ENCODE results near the gene MEX3D.

Gene MEX3D

GRCh38 chr19:1570836-1571235 lies 2.7 kb upstream of the MEX3D start:
- H3K4me3 ChIP-seq (ENCODE audit: low read depth, low read length), result no peak overlapping the region
- no peak for TF ChIP-seq CTCF (conservative IDR thresholded peaks at IDR 0.05; ENCODE audit: low read depth, low read length)
- DNase-seq (ENCODE audit: low read depth), result no peak

GRCh38 chr19:1569997-1570396 lies 1.9 kb upstream of the MEX3D start:
- no peak for TF ChIP-seq CTCF (conservative IDR thresholded peaks at IDR 0.05; ENCODE audit: low read depth, low read length)
- no peak overlapping the region for H3K4me3 ChIP-seq (ENCODE audit: low read depth, low read length)
- no peak for DNase-seq (ENCODE audit: low read depth)

- peak overlapping the region; percentile 75 for H3K4me3 ChIP-seq (ENCODE audit: low read depth, low read length)
- TF ChIP-seq CTCF (conservative IDR thresholded peaks at IDR 0.05; ENCODE audit: low read depth, low read length), result no peak
- DNase-seq (ENCODE audit: low read depth), result no peak
Observed at GRCh38 chr19:1567848-1568227, 287 bp downstream of the MEX3D start.

GRCh38 chr19:1567116-1567847 lies 843 bp downstream of the MEX3D start:
- TF ChIP-seq CTCF (conservative IDR thresholded peaks at IDR 0.05; ENCODE audit: low read depth, low read length), result no peak
- H3K4me3 ChIP-seq (ENCODE audit: low read depth, low read length), result peak overlapping the region; percentile 75
- DNase-seq (ENCODE audit: low read depth), result no peak

DNA sequence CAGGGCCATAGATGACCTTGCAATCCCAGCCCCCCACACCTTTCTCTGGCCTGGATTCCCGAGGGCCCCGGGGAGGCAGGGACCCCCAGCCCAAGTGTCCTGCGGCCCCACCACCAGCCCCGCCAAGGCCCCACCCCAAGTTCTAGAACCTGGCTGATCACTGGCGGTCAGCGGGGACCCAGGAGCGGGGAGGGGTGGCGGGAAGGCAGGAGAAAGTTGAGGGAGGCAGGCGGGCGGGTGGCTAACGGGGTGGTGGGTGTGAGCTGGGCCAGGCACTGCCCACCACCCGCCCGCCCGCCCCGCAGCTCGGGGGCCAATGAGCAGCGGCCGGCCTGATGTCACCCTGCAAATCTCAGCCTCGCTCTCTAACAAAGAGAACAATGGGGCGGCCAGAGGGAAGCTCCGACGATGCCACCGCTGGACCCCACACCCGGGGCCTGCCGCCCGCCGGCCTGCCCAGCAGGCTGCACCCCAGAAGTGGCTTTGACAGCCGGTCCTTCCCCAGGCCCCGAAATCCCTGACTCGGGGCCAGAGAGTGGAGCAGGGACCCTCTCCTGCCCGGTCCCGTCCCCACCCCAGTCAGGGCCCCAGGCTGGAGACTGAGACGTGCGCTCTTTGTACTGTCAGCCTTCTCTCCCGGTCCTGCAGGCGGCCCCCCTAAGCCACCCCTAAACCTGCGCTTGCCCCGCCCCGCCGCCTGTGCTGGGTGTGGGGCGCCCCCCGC lies 1.6 kb downstream of the MEX3D start:
- peak overlapping the region; percentile 75 for H3K4me3 ChIP-seq (ENCODE audit: low read depth, low read length)
- TF ChIP-seq CTCF (conservative IDR thresholded peaks at IDR 0.05; ENCODE audit: low read depth, low read length), result no peak
- peak; percentile 83 for DNase-seq (ENCODE audit: low read depth)

DNA sequence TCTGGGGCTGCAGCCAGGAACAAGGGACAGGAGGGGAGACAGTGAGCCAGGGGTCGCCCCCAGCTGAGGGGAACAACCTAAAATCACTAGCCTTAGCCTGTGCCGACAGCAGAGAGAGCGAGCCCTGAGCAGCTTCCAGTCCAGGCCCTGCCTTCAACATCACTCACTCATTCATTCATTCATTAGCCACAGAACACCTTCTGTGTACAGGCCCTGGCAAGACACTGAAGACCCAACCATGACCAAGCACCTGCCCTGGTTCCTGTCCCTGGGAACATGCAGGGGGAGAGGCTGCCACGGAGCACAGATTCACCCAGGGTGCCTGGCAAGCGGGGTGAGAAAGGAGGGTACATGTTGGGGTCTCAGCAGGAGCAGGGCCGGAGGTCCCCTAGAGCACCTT lies 4.9 kb downstream of the MEX3D start:
- DNase-seq (ENCODE audit: low read depth), result no peak
- no peak overlapping the region for H3K4me3 ChIP-seq (ENCODE audit: low read depth, low read length)
- no peak for TF ChIP-seq CTCF (conservative IDR thresholded peaks at IDR 0.05; ENCODE audit: low read depth, low read length)
